ENCODE data around the gene SDK1. TPM values are rescaled to one million over a fixed set of nuclear protein-coding genes. Genes with fewer than 3 reads are reported as not detected.
"Not testable (repeated sequence)": the region's sequence is repeated elsewhere in the genome, so short reads cannot be mapped to it uniquely, and the experiment has no call there.

Gene SDK1
- total RNA-seq, 1 donor from 2014 or later, result 0.08 TPM

- Mint-ChIP-seq H3K27ac (no peak overlapping the region), H3K9me3 (peaks cover 17% of the 10 kb centered on the region), H3K4me3 (no peak overlapping the region), H3K36me3 (ENCODE audit: low read depth) (no peaks in the 10 kb centered on the region), H3K4me1 (ENCODE audit: low read depth) (no peaks in the 10 kb centered on the region), H3K27me3 (ENCODE audit: insufficient read depth) (no peaks in the 10 kb centered on the region)
- intact Hi-C loops (cut with micrococcal nuclease), result no loop called here
- no peak for DNase-seq (ENCODE audit: low spot score)
Observed at GRCh38 chr7:4257146-4258111, 956.4 kb downstream of the SDK1 start.

- H3K9me3 Mint-ChIP-seq, result peaks cover 11% of the 10 kb centered on the region
- intact Hi-C loops (cut with micrococcal nuclease); H3K4me1 Mint-ChIP-seq (ENCODE audit: low read depth); DNase-seq (ENCODE audit: low spot score); H3K36me3 Mint-ChIP-seq (ENCODE audit: low read depth); H3K27ac Mint-ChIP-seq; H3K27me3 Mint-ChIP-seq (ENCODE audit: insufficient read depth); H3K4me3 Mint-ChIP-seq: not testable (repeated sequence)
Observed at GRCh38 chr7:4260116-4260515, 959.1 kb downstream of the SDK1 start.

DNA sequence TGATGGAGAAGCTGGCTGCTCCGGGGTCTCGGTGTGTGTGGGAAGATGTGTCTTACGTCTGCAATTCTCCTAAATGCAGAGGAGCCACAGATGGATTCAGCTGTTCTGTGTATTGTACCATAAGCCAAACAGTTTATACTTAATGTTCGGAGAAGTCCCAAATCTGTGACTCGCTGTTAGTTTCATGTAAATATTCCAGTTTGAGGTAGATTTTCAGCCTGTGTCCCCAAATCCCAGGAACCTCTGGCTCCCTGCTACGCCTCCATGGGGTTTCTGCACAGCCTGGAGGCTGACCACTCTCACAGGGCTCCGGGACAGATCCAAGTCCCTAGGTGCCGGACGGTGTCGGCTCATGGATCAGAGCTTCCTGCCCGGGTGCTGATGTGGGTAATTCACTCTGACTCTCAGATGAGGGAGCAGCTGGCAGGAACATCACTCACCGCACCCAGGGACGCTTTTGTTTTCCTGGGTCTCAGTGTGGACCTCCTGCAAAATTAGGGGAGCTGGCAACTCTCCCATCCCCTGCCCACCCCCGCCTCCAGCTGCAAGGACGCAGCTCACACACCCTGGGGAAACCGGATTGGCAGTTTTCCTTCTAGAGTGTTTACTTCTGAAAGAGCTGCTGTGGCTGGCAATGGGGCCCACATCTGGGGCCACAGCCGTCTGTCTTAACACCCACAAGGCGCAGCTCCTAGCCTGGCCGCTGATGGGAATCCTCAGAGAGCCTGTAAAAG lies 960.0 kb downstream of the SDK1 start:
- no peak for DNase-seq (ENCODE audit: low spot score)
- Mint-ChIP-seq H3K9me3 (peaks cover 11% of the 10 kb centered on the region), H3K27ac (no peak overlapping the region), H3K36me3 (ENCODE audit: low read depth) (no peaks in the 10 kb centered on the region), H3K4me3 (no peak overlapping the region), H3K4me1 (ENCODE audit: low read depth) (no peaks in the 10 kb centered on the region), H3K27me3 (ENCODE audit: insufficient read depth) (no peaks in the 10 kb centered on the region)
- intact Hi-C loops (cut with micrococcal nuclease), result no loop called here

GRCh38 chr7:4261601-4261960 lies 960.5 kb downstream of the SDK1 start:
- intact Hi-C loops (cut with micrococcal nuclease), result no loop called here
- no peak for DNase-seq (ENCODE audit: low spot score)
- no peaks in the 10 kb centered on the region for H3K36me3 Mint-ChIP-seq (ENCODE audit: low read depth)
- no peaks in the 10 kb centered on the region for H3K27me3 Mint-ChIP-seq (ENCODE audit: insufficient read depth)
- no peak overlapping the region for H3K4me3 Mint-ChIP-seq
- H3K9me3 Mint-ChIP-seq, result peaks cover 7% of the 10 kb centered on the region
- H3K27ac Mint-ChIP-seq, result no peak overlapping the region
- no peaks in the 10 kb centered on the region for H3K4me1 Mint-ChIP-seq (ENCODE audit: low read depth)

DNA sequence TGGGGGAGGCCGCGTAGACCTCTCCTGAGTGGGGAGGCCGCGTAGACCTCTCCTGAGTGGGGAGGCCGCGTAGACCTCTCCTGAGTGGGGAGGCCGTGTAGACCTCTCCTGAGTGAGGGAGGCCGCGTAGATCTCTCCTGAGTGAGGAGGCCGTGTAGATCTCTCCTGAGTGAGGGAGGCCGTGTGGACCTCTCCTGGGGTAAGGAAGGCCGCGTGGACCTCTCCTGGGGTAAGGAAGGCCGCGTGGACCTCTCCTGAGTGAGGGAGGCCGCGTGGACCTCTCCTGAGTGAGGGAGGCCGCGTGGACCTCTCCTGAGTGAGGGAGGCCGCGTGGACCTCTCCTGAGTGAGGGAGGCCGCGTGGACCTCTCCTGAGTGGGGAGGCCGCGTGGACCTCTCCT lies 963.2 kb downstream of the SDK1 start:
- H3K4me1 Mint-ChIP-seq (ENCODE audit: low read depth); H3K9me3 Mint-ChIP-seq; H3K27me3 Mint-ChIP-seq (ENCODE audit: insufficient read depth); H3K4me3 Mint-ChIP-seq; H3K27ac Mint-ChIP-seq; intact Hi-C loops (cut with micrococcal nuclease); DNase-seq (ENCODE audit: low spot score); H3K36me3 Mint-ChIP-seq (ENCODE audit: low read depth): not testable (repeated sequence)

- no peaks in the 10 kb centered on the region for H3K9me3 Mint-ChIP-seq
- no peak overlapping the region for H3K4me3 Mint-ChIP-seq
- H3K36me3 Mint-ChIP-seq (ENCODE audit: low read depth), result no peaks in the 10 kb centered on the region
- no peaks in the 10 kb centered on the region for H3K4me1 Mint-ChIP-seq (ENCODE audit: low read depth)
- H3K27me3 Mint-ChIP-seq (ENCODE audit: insufficient read depth), result no peaks in the 10 kb centered on the region
- no peak overlapping the region for H3K27ac Mint-ChIP-seq
- intact Hi-C loops (cut with micrococcal nuclease), result no loop called here
- DNase-seq (ENCODE audit: low spot score), result no peak
Observed at GRCh38 chr7:4265066-4265465, 964.0 kb downstream of the SDK1 start.

DNA sequence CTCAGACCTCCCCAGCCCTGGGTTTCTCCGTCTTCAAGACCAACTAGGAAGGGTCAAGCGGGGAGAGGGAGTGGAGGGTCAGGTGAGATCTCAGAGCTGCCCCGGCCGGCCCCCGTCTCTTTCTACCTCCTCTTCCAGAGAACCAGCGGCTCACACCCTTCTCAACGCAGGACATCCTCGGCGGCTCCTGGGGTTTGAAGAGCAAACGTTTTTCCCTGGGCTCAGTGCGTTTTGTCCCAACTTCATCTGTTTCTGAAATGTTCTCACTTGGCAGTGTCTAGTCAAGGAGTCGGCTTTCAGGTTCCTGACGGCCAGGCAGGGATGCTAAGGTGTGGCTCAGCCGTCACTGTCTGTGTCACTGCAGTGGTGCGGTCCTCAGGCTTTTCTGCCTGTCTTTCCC lies 964.6 kb downstream of the SDK1 start:
- Mint-ChIP-seq H3K27me3 (ENCODE audit: insufficient read depth) (no peaks in the 10 kb centered on the region), H3K4me3 (no peak overlapping the region), H3K36me3 (ENCODE audit: low read depth) (no peaks in the 10 kb centered on the region), H3K9me3 (no peaks in the 10 kb centered on the region), H3K4me1 (ENCODE audit: low read depth) (no peaks in the 10 kb centered on the region), H3K27ac (no peak overlapping the region)
- intact Hi-C loops (cut with micrococcal nuclease), result no loop called here
- no peak for DNase-seq (ENCODE audit: low spot score)

- no peak for DNase-seq (ENCODE audit: low spot score)
- intact Hi-C loops (cut with micrococcal nuclease), result no loop called here
- Mint-ChIP-seq H3K4me3 (no peak overlapping the region), H3K36me3 (ENCODE audit: low read depth) (no peaks in the 10 kb centered on the region), H3K9me3 (no peaks in the 10 kb centered on the region), H3K27ac (no peak overlapping the region), H3K4me1 (ENCODE audit: low read depth) (no peaks in the 10 kb centered on the region), H3K27me3 (ENCODE audit: insufficient read depth) (no peaks in the 10 kb centered on the region)
Observed at GRCh38 chr7:4266270-4267040, 965.4 kb downstream of the SDK1 start.

GRCh38 chr7:4267341-4268039 lies 966.4 kb downstream of the SDK1 start:
- Mint-ChIP-seq H3K36me3 (ENCODE audit: low read depth) (no peaks in the 10 kb centered on the region), H3K4me3 (no peak overlapping the region), H3K27ac (no peak overlapping the region), H3K9me3 (no peaks in the 10 kb centered on the region), H3K4me1 (ENCODE audit: low read depth) (no peaks in the 10 kb centered on the region), H3K27me3 (ENCODE audit: insufficient read depth) (no peaks in the 10 kb centered on the region)
- intact Hi-C loops (cut with micrococcal nuclease), result no loop called here
- no peak for DNase-seq (ENCODE audit: low spot score)

- H3K4me3 Mint-ChIP-seq, result no peak overlapping the region
- intact Hi-C loops (cut with micrococcal nuclease), result no loop called here
- no peaks in the 10 kb centered on the region for H3K9me3 Mint-ChIP-seq
- H3K27ac Mint-ChIP-seq, result no peak overlapping the region
- no peaks in the 10 kb centered on the region for H3K27me3 Mint-ChIP-seq (ENCODE audit: insufficient read depth)
- no peak for DNase-seq (ENCODE audit: low spot score)
- no peaks in the 10 kb centered on the region for H3K4me1 Mint-ChIP-seq (ENCODE audit: low read depth)
- no peaks in the 10 kb centered on the region for H3K36me3 Mint-ChIP-seq (ENCODE audit: low read depth)
Observed at GRCh38 chr7:4268040-4268965, 967.3 kb downstream of the SDK1 start.

DNA sequence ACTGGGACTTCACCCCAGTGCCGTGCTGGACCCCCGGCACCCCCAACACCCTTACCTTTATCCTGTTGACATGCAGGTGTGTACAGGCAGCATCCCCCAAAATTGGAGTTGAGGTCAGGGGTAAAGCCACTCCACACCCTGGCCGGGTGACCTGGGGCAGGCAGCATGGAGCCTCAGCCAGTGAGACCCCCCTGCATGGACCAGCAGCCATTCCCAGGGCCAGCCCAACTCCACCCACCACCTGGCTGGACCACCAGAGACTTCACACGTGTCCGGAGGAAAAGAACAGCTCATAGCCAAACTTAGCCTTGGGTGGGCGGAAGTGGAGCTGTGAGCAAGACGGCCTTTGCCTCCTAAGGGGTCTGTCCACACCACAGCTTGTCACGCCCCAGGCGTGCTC lies 968.0 kb downstream of the SDK1 start:
- Mint-ChIP-seq H3K9me3 (no peaks in the 10 kb centered on the region), H3K4me1 (ENCODE audit: low read depth) (no peaks in the 10 kb centered on the region), H3K4me3 (no peak overlapping the region), H3K27ac (no peak overlapping the region), H3K27me3 (ENCODE audit: insufficient read depth) (no peaks in the 10 kb centered on the region), H3K36me3 (ENCODE audit: low read depth) (no peaks in the 10 kb centered on the region)
- no peak for DNase-seq (ENCODE audit: low spot score)
- intact Hi-C loops (cut with micrococcal nuclease), result no loop called here

DNA sequence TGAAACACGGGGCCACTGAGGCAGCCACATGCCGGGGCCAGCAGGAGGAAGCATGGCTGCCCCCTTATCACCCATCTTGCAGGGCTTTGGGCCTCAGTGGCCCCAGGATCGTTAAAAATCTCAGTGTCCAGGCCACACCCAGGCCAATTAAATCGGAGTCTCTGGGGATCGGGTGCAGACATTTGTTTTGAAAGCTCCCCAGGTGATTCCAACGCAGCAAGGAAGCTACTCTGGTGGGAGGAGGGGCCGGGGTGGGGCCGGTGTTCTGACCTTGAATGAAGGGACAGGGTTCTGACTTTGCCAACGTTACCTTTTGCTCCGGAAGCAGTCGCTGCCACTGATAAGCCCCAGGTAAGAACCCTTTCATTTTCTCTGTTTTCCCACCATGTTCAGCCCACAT lies 968.7 kb downstream of the SDK1 start:
- Mint-ChIP-seq H3K27me3 (ENCODE audit: insufficient read depth) (no peaks in the 10 kb centered on the region), H3K9me3 (peaks cover 5% of the 10 kb centered on the region), H3K4me1 (ENCODE audit: low read depth) (no peaks in the 10 kb centered on the region), H3K4me3 (no peak overlapping the region), H3K36me3 (ENCODE audit: low read depth) (no peaks in the 10 kb centered on the region), H3K27ac (no peak overlapping the region)
- no peak for DNase-seq (ENCODE audit: low spot score)
- intact Hi-C loops (cut with micrococcal nuclease), result no loop called here

All from activated T-helper 1 cell treated with anti-CD3 and anti-CD28 coated beads, Interleukin-12 subunit alpha, Interleukin-12 subunit beta, Interleukin-2, Interleukin-4 antibody, amounts not matched to agents 30 ng/mL and 10 ng/mL and 1 ng/mL, durations not matched to agents 14 hours and 24 hours and 36 hours (primary cell).